IMR-90 (cell line): Measurements from ENCODE around the gene INO80D. TPM values are rescaled to one million over a fixed set of nuclear protein-coding genes. Genes with fewer than 3 reads are reported as not detected.

Source experiments
- ATAC-seq: fragments of 200-7000 bp; cut with Tn5 transposase; 2 replicates; pipeline ENCODE4 v1.9.1; 2020; ENCODE audit warnings: low read depth, mild to moderate bottlenecking, moderate library complexity
- BruUV-seq: library from RNA; stranded (reverse); fragments of 400-500 nt; replicated peaks from 2 replicates; lab custom pipeline; 2021; lab: Mats Ljungman, UMichigan
- CTCF ChIA-PET: fragments of 300-600 bp; formaldehyde crosslinking; extraction: SDS; loops from one replicate; lab custom pipeline; 2021; ENCODE audit warnings: antibody characterized with exemption; lab: Yijun Ruan, JAX
- POLR2A ChIA-PET: fragments of 300-600 bp; sonication (Branson Sonifier 250); formaldehyde crosslinking; loops from one replicate; lab custom pipeline; 2022; ENCODE audit warnings: antibody characterized with exemption; ENCODE audit not compliant: unreplicated experiment; lab: Charles Lee
- DNase-seq: peaks from one replicate; pipeline ENCODE4 v3.0.0; 2013
- H2AFZ ChIP-seq: replicated peaks from 2 replicates; pipeline ENCODE3; 2013; ENCODE audit warnings: low read length, mild to moderate bottlenecking; ENCODE audit not compliant: poor library complexity
- H2AK5ac ChIP-seq: 2 replicates; pipeline ENCODE4 v1.6.1; 2013; ENCODE audit warnings: low read depth, low read length, inconsistent platforms
- H2AK9ac ChIP-seq: replicated peaks from 2 replicates; pipeline ENCODE3; 2013; ENCODE audit warnings: mild to moderate bottlenecking, low read depth, low read length, moderate library complexity; ENCODE audit not compliant: poor library complexity
- H2BK120ac ChIP-seq: 2 replicates; pipeline ENCODE4 v1.6.1; 2013; ENCODE audit warnings: low read depth, low read length, inconsistent platforms
- H2BK15ac ChIP-seq: 3 replicates; pipeline ENCODE4 v1.6.1; 2013; ENCODE audit warnings: low read depth, low read length, inconsistent platforms
- H2BK20ac ChIP-seq: 2 replicates; pipeline ENCODE4 v1.6.1; 2013; ENCODE audit warnings: low read depth, mild to moderate bottlenecking, inconsistent platforms, low read length, moderate library complexity
- H2BK5ac ChIP-seq: 2 replicates; pipeline ENCODE4 v1.6.1; 2013; ENCODE audit warnings: mild to moderate bottlenecking, low read depth, low read length, inconsistent platforms; ENCODE audit not compliant: poor library complexity, severe bottlenecking
- H3K14ac ChIP-seq: replicated peaks from 2 replicates; pipeline ENCODE4 v1.6.1; 2013; ENCODE audit warnings: low read depth, low read length, inconsistent platforms
- H3K18ac ChIP-seq: 2 replicates; pipeline ENCODE4 v1.6.1; 2013; ENCODE audit warnings: low read depth, low read length, control low read depth
- H3K23ac ChIP-seq: 2 replicates; pipeline ENCODE4 v1.6.1; 2013; ENCODE audit warnings: low read depth, low read length, inconsistent platforms
- H3K27ac ChIP-seq: 2 replicates; pipeline ENCODE4 v1.5.1; 2013; ENCODE audit warnings: mild to moderate bottlenecking, control low read depth, low read length; ENCODE audit not compliant: insufficient read depth
- H3K27me3 ChIP-seq: 2 replicates; pipeline ENCODE4 v1.6.1; 2013; ENCODE audit warnings: low read length; ENCODE audit not compliant: control insufficient read depth, insufficient read depth
- H3K36me3 ChIP-seq: 2 replicates; pipeline ENCODE4 v1.6.1; 2013; ENCODE audit warnings: low read length, mixed read lengths; ENCODE audit not compliant: control insufficient read depth, insufficient read depth
- H3K4ac ChIP-seq: 2 replicates; pipeline ENCODE4 v1.6.1; 2013; ENCODE audit warnings: low read depth, low read length, inconsistent platforms
- H3K4me1 ChIP-seq: 2 replicates; pipeline ENCODE4 v1.6.1; 2013; ENCODE audit warnings: low read length, mixed read lengths; ENCODE audit not compliant: control insufficient read depth, insufficient read depth
- H3K4me2 ChIP-seq: 2 replicates; pipeline ENCODE4 v1.6.1; 2013; ENCODE audit warnings: low read depth, mild to moderate bottlenecking, control low read depth, low read length, moderate library complexity
- H3K4me3 ChIP-seq: 2 replicates; pipeline ENCODE4 v1.5.1; 2013; ENCODE audit warnings: low read depth, mild to moderate bottlenecking, control low read depth, low read length, moderate library complexity; ENCODE audit not compliant: insufficient read depth
- H3K56ac ChIP-seq: 2 replicates; pipeline ENCODE4 v1.6.1; 2013; ENCODE audit warnings: low read length, inconsistent platforms; ENCODE audit not compliant: insufficient read depth; ENCODE audit errors: extremely low read depth
- H3K79me1 ChIP-seq, 2 experiments: 2 replicates each; pipeline ENCODE4 v1.6.1; 2013; ENCODE audit warnings: low read length in 2 of 2, inconsistent platforms in 1 of 2, low read depth in 1 of 2
- H3K9ac ChIP-seq: 2 replicates; pipeline ENCODE4 v1.6.1; 2013; ENCODE audit warnings: low read depth, low read length, control low read depth
- H3K9me1 ChIP-seq: 2 replicates; pipeline ENCODE4 v1.6.1; 2013; ENCODE audit warnings: low read length, inconsistent platforms; ENCODE audit not compliant: insufficient read depth
- H3K9me3 ChIP-seq: 2 replicates; pipeline ENCODE4 v1.6.1; 2013; ENCODE audit warnings: low read length; ENCODE audit not compliant: control insufficient read depth, insufficient read depth
- H4K20me1 ChIP-seq: 2 replicates; pipeline ENCODE4 v1.6.1; 2013; ENCODE audit warnings: low read length, inconsistent platforms; ENCODE audit not compliant: insufficient read depth
- H4K5ac ChIP-seq: 2 replicates; pipeline ENCODE4 v1.6.1; 2013; ENCODE audit warnings: mild to moderate bottlenecking, low read depth, low read length, control low read depth
- H4K8ac ChIP-seq, 2 experiments: 2 replicates each; pipeline ENCODE4 v1.6.1; 2013; ENCODE audit warnings: low read depth in 2 of 2, low read length in 2 of 2, control low read depth in 1 of 2, inconsistent platforms in 1 of 2
- H4K91ac ChIP-seq: 2 replicates; pipeline ENCODE4 v1.6.1; 2013; ENCODE audit warnings: low read depth, low read length, inconsistent platforms; ENCODE audit not compliant: insufficient read depth
- BHLHE40 ChIP-seq: fragments of 150-350 bp; IDR thresholded peaks from 2 replicates; pipeline ENCODE4 v1.6.1; 2016; ENCODE audit warnings: mild to moderate bottlenecking, low read depth, low read length
- CEBPB ChIP-seq: IDR thresholded peaks from 2 replicates; pipeline ENCODE4 v1.6.1; 2012; ENCODE audit warnings: low read depth, low read length, improper control_type of control experiment
- CHD1 ChIP-seq: IDR thresholded peaks from 2 replicates; pipeline ENCODE4 v1.6.1; 2012; ENCODE audit warnings: low read depth, low read length, improper control_type of control experiment
- ELK1 ChIP-seq: fragments of 150-350 bp; IDR thresholded peaks from 2 replicates; pipeline ENCODE4 v1.6.1; 2016; ENCODE audit warnings: low read depth, mild to moderate bottlenecking, low read length, moderate library complexity, borderline replicate concordance
- FOS ChIP-seq: fragments of 150-350 bp; IDR thresholded peaks from 2 replicates; pipeline ENCODE4 v1.6.1; 2016; ENCODE audit warnings: low read depth, low read length
- MAFK ChIP-seq: IDR thresholded peaks from 2 replicates; pipeline ENCODE4 v1.6.1; 2012; ENCODE audit warnings: low read depth, low read length, improper control_type of control experiment
- MXI1 ChIP-seq: IDR thresholded peaks from 2 replicates; pipeline ENCODE4 v1.6.1; 2012; ENCODE audit warnings: low read depth, mild to moderate bottlenecking, low read length, moderate library complexity, borderline replicate concordance
- NFE2L2 ChIP-seq: fragments of 150-350 bp; IDR thresholded peaks from 2 replicates; pipeline ENCODE4 v1.6.1; 2016; ENCODE audit warnings: low read depth, mild to moderate bottlenecking, low read length
- POLR2A ChIP-seq: IDR thresholded peaks from 2 replicates; pipeline ENCODE4 v1.6.1; 2012; ENCODE audit warnings: mild to moderate bottlenecking, low read depth, low read length
- RAD21 ChIP-seq: IDR thresholded peaks from 2 replicates; pipeline ENCODE4 v1.6.1; 2012; ENCODE audit warnings: low read length, improper control_type of control experiment
- RCOR1 ChIP-seq: IDR thresholded peaks from 2 replicates; pipeline ENCODE4 v1.6.1; 2012; ENCODE audit warnings: mild to moderate bottlenecking, low read length, improper control_type of control experiment; ENCODE audit not compliant: insufficient replicate concordance
- SMC3 ChIP-seq: fragments of 150-350 bp; IDR thresholded peaks from 2 replicates; pipeline ENCODE4 v1.6.1; 2016; ENCODE audit warnings: low read depth, mild to moderate bottlenecking, antibody characterized with exemption, low read length, moderate library complexity
- USF2 ChIP-seq: fragments of 150-350 bp; IDR thresholded peaks from 2 replicates; pipeline ENCODE4 v1.6.1; 2017; ENCODE audit warnings: mild to moderate bottlenecking, antibody characterized with exemption, low read length, low read depth
- WGBS, 2 experiments: methylation state at CpG; one replicate each; pipeline versions ENCODE4 v1.1.5 to v1.1.7; 2013; ENCODE audit warnings: missing lambda C conversion rate in 2 of 2; ENCODE audit not compliant: insufficient read length in 1 of 2; ENCODE audit errors: extremely low coverage in 2 of 2; 5-methylcytosine and 5-hydroxymethylcytosine counted together
- dilution Hi-C: fragments of 300-500 bp; cut with HindIII; formaldehyde crosslinking; loops from one replicate; pipeline ENCODE4 v1.14.3; 2018; ENCODE audit warnings: low sequenced_read_pairs; ENCODE audit not compliant: unreplicated experiment
- in situ Hi-C: fragments of 300-500 bp; cut with MboI; formaldehyde crosslinking; loops from 3 replicates; pipeline ENCODE4 v1.14.3; 2019; ENCODE audit warnings: low sequenced_read_pairs, inconsistent platforms, mixed read lengths
- intact Hi-C: fragments of 100-400 bp; cut with micrococcal nuclease; formaldehyde crosslinking; loops from 2 replicates; pipeline ENCODE4 v1.10.0; 2022
- polyA plus RNA-seq, 3 experiments: library from polyadenylated mRNA; depleted of rRNA; stranded (reverse); fragments of >200 nt; gene quantifications; 2 replicates each; pipeline ENCODE4 v1.2.3, GENCODE V29; 2012; ENCODE audit warnings: low replicate concordance in 1 of 3
- total RNA-seq: library from RNA; depleted of rRNA; stranded (reverse); fragments of >200 nt; gene quantifications from 2 replicates; pipeline ENCODE4 v1.2.3, GENCODE V29; 2012

The INO80D gene
- total and polyA plus RNA-seq, 2 of the 4 experiments (the other 2 are of a cell fraction) = 0.79 to 4.5 TPM

- Histone ChIP-seq H3K4me1 (no peaks in the 10 kb centered on the region), H3K23ac (no peak overlapping the region), H4K5ac (no peak overlapping the region), H2BK5ac (no peak overlapping the region), H3K9me3 (no peaks in the 10 kb centered on the region), H4K8ac (no peak overlapping the region), H3K56ac (no peak overlapping the region), H3K9ac (no peak overlapping the region), H2AK9ac (no peak overlapping the region), H3K27ac (no peak overlapping the region), H4K20me1 (no peaks in the 10 kb centered on the region), H3K4ac (no peak overlapping the region), H3K9me1 (no peaks in the 10 kb centered on the region), H3K4me3 (no peak overlapping the region), H2AFZ (no peak overlapping the region), H3K14ac (no peak overlapping the region), H3K36me3 (no peaks in the 10 kb centered on the region), H2BK120ac (no peak overlapping the region), H3K4me2 (no peak overlapping the region), H2AK5ac (no peak overlapping the region), H3K18ac (no peak overlapping the region), H2BK15ac (no peak overlapping the region), H4K91ac (no peak overlapping the region), H3K79me1 (no peaks in the 10 kb centered on the region), H2BK20ac (no peak overlapping the region), H3K27me3 (peaks cover 18% of the 10 kb centered on the region)
- dilution Hi-C loops (no loop called here), intact Hi-C loops (no loop called here), in situ Hi-C loops (no loop called here)
- ChIA-PET CTCF (no interaction called here), POLR2A (interaction anchor here (0.5 kb wide), 1 partner anchor 1737 kb away, joined by 3 read pairs; no protein-coding TSS in a partner anchor)
- no peak for ATAC-seq
- WGBS, 2 experiments = no CpG with 5 or more reads among the region's 8 CpGs
- DNase-seq = no peak
- no TSS peak for BruUV-seq
- no peak for TF ChIP-seq BHLHE40
- TF ChIP-seq MXI1 = no peak
- no peak for TF ChIP-seq NFE2L2
- no peak for TF ChIP-seq POLR2A
- TF ChIP-seq USF2 = no peak
- TF ChIP-seq MAFK = no peak
- TF ChIP-seq CHD1 = no peak
- no peak for TF ChIP-seq FOS
- TF ChIP-seq RAD21 = no peak
- TF ChIP-seq ELK1 = no peak
- no peak for TF ChIP-seq CEBPB
- no peak for TF ChIP-seq SMC3
- no peak for TF ChIP-seq RCOR1
Measured at GRCh38 chr2:205964111-205964761, 121.7 kb downstream of the INO80D start.
